Keratinocyte (primary cell): ENCODE results near the gene L3MBTL4.

Source experiments
- CTCF ChIP-seq, 3 experiments: IDR thresholded peaks in 1 of 3; conservative IDR thresholded peaks in 1 of 3; optimal IDR thresholded peaks in 1 of 3; 2 replicates in 2 of 3; 3 replicates in 1 of 3; pipeline versions ENCODE3 to v1.5.1; 2011; ENCODE audit warnings: low read length in 3 of 3, mild to moderate bottlenecking in 3 of 3, moderate library complexity in 2 of 3, control low read depth in 1 of 3, inconsistent platforms in 1 of 3; ENCODE audit not compliant: insufficient read depth in 2 of 3; ENCODE audit errors: extremely low read depth in 1 of 3
- EZH2 ChIP-seq: IDR thresholded peaks from one replicate; pipeline ENCODE4 v1.6.1; 2012; ENCODE audit warnings: inconsistent platforms, mild to moderate bottlenecking, low read length, moderate library complexity

- TF ChIP-seq CTCF (optimal IDR thresholded peaks at IDR 0.05 in 1 of 3, IDR thresholded peaks at IDR 0.05 in 1 of 3, conservative IDR thresholded peaks at IDR 0.05 in 1 of 3; ENCODE audit: extremely low read depth in 1 of 3, insufficient read depth in 2 of 3, low read length in 3 of 3), result no peak
- TF ChIP-seq EZH2, result no peak
These were observed 18.4 kb downstream of the L3MBTL4 start for GRCh38 chr18:6396276-6396675.
